ENCODE data around the gene PRR15L.
A peak's percentile ranks its signal among the peaks of the same experiment; 100 is the strongest.
"Not testable (repeated sequence)": the region's sequence is repeated elsewhere in the genome, so short reads cannot be mapped to it uniquely, and the experiment has no call there.

PRR15L gene

DNA sequence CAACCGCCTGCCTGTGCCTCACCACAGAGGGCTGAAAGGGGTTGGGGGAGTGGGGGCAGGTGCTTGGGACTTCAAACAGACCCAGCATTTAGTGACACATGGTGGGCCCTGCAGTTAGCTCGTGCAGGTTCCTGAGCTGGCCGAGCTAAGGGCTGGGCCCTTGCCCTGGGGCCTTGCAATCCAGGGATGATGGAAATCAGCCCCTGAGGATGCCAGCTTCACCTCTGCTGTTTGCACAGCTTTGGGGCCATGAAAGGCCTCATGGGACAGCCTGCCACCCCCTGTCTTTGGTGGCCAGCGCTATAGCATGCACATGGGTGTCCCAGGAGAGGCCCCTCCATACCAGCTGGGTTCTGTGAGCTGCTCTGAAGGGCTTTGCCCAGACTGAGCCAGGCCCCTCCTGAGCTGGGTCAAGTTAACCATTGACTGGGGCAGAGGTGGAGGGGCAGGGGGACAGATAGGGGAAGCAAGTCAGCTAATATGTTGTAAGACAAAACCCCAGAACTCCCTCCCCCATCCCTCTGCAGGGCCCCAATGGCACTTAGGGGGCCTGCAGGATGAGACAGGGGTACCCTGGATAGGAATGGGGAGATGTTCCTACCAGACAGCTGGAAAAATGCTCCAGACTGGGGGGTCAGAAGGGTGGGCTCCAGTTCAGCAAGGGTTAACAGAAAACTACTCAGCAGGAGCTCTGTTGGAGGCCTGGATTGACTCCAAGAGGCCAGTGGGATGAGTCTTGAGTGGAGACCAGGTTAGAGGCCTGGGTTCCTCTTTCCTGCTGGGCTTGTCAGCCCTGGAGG lies 692 bp downstream of the PRR15L start:
- DNase-seq: no peak

DNA sequence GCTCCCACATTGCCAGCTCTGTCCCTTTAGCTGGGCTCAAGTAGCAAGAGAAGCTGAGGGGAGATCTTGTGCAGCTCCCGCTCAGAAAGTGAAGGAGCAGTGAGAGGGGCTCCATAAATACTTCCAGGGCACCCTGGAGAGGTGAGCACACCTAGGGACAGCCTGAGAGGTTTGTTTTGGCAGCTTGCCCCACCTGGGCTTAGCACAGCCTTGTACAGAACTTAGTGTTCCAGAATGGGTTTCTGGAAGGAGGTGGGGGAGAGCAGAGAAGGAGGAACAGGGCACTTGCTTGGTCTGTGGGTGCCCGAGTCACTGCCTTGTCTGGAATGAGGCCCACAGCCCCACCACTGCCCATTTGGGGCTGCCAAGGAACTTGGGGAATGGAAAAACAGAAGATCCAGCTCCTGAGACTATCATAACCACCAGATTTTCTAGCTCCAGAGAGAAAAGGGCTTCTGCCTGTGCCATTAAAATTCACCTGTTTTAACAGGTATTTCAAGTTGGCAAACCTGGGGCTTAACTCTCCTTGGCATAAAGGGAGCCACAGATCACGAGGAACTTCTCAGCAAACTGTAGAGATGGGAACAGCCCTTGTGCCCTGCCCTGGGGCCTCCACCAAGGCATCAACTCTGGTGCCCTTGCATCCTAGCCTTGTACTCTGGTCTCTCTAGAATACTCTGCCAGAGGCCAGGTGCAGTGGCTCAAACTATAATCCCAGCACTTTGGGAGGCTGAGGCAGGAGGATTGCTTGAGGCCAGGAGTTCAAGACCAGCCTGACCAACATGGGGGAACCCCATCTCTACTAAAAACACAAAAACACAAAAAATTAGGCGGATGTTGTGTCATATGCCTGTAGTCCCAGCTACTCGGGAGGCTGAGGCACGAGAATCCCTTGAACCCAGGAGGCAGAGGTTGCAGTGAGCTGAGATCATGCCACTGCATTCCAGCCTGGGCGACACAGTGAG lies 1.9 kb downstream of the PRR15L start:
- peak; percentile 31 for DNase-seq

- no peak for DNase-seq
Measured at GRCh38 chr17:47953909-47954308, 3.8 kb downstream of the PRR15L start.

DNA sequence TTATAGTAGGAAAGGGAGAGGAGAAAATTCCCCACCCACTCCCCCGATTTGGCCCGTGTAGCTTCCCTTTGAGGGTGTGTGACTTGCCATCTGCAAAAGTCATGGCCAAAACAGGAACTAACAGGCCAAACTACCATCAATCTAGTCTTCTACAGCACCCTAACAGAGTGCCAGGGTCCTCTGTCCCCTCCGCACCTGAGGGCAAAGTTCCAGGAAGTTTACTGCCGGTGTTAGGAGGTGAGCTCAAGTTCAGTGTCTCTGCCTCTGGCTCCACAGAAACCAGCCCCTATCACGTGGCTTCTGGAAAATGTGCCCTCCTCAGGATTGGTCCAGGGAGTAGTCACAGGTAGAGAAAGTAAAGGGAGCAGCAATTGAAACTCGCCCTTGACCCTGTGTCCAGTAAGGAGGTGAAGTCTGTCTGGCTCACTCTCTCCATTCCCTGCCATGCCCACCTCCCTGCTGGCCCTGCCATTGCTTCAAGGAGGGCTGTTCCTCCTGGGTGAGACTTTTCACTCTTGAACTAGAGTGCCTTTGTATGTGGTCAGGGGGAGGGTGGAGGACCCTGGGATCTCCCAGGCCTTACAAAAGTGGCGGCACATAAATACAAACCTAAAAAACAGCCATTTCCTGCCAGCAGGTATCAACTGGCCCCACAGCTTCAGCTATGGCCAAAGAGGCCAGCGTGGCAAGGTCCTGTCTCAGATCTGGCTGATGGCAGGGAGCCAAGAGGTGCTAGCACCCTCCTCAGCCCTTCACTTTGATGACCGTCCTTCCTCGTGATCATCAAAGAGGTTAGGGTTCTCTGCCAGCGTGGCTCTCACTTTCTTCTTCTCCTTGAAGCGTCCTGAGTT lies 5.3 kb downstream of the PRR15L start:
- no peak for DNase-seq

- no peak for DNase-seq
Measured at GRCh38 chr17:47950448-47950847, 7.2 kb downstream of the PRR15L start.

DNA sequence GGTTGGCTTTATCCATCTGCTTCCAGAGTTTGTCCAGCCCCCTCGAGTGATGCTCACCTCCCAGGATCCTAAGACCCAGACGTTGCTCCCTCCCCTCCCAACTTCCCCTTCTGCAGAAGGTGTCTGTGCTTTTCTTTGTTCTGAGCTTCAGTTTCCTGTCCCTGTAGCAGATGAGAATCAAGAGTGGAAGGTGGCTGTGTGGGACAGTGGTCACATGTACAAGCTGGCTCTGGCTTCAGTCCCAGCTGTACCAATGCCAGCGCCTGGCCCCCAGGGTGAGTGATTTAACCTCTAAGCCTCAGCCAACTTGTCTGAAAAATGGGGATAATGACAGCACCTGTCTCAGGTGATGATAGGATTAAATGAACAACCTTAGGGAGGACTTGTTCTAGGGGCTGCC lies 7.7 kb downstream of the PRR15L start:
- peak; percentile 10 for DNase-seq

DNA sequence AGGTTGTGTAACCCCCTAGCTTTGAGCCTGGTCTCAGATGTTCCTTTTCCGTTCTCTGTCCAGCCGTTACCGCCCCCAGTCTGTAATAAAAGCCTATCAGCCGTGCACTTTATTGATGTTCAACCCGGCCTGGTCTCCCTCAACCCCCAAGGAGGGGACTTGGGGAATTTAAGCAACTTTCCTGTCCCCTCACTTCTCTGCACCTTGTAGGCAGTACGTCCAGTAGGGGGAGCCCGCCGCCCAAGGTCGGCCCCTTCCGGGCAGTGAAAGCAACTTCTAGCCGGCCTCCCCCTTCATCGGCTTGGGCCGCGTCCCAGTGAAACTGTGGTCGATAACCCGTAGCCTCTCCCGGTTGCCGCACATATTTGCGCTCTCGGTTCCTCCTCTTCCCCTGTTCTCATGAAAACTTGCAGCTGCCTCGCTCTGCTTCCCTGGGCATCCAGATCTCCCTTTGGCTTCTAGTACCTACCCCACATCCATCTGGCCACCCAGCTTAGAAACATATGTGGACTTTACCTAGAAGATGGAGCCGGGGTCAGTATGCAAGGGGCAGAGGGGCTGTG lies 8.4 kb downstream of the PRR15L start:
- peak; percentile 37 for DNase-seq

- DNase-seq: no peak
Measured at GRCh38 chr17:47948706-47949196, 8.9 kb downstream of the PRR15L start.

DNA sequence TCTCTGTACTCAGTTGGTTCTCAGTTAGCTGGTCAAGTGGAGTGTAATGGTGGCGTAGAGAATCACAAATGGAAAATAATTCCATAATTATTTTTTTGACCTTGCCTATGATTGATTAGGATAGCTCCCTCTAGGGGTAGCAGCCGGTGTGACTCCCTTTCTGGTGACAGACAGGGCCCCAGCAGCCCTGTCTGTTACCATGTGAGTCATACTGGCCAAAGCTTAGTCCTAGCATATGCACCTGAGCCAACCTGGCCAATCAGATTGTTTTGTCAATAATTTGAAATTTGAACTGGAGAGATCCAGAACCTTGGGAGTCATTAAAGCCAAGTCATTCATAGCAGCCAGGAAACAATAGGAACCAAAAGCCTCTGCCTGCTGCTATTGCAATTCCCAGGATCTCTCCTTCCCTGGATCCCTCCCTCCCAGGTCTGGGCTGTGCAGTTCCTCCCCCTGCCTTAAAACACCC lies 10.7 kb downstream of the PRR15L start:
- peak; percentile 79 for DNase-seq

GRCh38 chr17:47946516-47946915 lies 11.2 kb downstream of the PRR15L start:
- DNase-seq: no peak

GRCh38 chr17:47945529-47946508 lies 11.9 kb downstream of the PRR15L start:
- no peak for DNase-seq

DNA sequence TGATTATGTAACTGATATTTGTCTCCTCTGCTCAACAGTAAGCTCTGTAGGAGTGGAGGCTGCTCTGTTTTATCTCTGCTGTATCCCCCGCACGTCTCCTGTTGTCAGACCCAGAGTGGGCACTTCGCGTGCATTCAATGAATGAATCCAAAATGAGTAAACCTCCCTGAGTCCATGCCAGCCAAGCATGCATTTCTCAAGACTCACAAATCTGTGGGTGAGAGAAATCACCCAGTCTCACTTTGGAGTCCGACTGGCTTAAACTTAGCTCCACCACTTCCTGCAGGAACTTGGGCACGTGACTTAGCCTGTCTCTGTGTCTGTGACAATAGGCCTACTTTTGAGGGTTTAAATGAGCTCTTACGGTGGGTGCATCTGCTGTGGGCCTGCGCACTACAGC lies 12.6 kb downstream of the PRR15L start:
- no peak for DNase-seq

DNA sequence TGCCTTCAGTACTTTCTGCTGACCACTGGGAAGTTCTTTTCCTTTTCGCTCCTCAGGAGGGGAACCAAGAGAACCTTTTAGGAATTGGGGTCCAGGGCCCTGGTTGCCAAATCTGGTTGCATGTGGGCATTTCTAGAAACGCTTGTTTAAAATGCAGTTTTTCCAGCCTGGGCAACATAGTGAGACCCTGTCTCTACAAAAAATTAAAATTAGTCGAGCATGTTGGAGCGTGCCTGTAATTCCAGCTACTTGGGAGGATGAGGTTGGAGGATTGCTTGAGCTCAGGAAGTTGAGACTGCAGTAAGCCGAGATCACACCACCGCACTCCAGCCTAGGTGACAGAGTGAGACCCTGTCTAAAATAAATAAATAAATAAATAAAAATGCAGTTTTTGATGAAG lies 15.1 kb downstream of the PRR15L start:
- no peak for DNase-seq

DNA sequence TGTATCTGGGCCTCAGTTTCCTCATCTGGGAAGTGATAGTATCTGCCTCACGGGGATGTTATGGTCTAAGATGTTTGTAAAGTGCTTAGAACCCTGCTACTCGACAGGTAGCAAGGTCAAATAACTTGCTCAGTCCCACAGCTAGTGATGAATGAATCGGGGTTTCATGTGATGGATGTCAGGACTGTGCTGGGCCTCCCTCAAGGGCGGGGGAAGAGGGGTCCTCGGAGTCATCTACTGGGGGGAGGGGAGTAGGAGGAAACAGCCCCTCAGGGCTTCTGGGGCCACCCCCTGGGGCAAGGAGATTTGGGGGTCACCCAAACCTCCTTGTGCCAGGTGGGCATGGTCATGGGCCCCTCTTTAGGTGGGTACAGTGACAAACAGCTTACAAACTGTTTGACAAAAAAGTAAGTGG lies 15.6 kb downstream of the PRR15L start:
- DNase-seq: no peak

GRCh38 chr17:47941246-47942095 lies 16.2 kb downstream of the PRR15L start, which contains the start of gene PNPO:
PNPO (plus strand) TSS chr17:47941571; CDS start chr17:47941676, 105 bp downstream.
- DNase-seq: peak; percentile 92

DNA sequence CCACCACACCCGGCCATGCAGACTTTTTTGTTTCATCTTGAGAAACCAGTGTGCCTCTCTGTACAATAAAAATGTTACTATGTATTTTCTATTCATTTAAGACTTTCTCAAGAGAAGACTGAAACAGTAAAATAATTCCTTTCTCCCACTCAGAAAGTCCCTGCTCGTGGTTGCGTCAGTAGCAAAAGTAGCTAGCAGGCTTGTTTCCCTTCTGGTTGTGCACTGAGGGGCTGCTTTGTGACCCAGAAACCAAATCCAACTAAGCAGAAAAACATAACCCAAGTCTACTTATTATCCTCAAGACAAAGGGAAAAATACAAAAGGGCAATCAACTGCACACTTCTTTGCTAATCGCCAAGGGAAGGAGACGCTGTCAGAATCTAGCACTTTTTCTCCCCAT lies 19.7 kb downstream of the PRR15L start:
- DNase-seq: no peak

GRCh38 chr17:47935961-47936360 lies 21.7 kb downstream of the PRR15L start:
- DNase-seq: no peak

- DNase-seq: not testable (repeated sequence)
Measured at GRCh38 chr17:47935468-47935867, 22.2 kb downstream of the PRR15L start.

GRCh38 chr17:47934856-47935255 lies 22.8 kb downstream of the PRR15L start:
- no peak for DNase-seq

DNA sequence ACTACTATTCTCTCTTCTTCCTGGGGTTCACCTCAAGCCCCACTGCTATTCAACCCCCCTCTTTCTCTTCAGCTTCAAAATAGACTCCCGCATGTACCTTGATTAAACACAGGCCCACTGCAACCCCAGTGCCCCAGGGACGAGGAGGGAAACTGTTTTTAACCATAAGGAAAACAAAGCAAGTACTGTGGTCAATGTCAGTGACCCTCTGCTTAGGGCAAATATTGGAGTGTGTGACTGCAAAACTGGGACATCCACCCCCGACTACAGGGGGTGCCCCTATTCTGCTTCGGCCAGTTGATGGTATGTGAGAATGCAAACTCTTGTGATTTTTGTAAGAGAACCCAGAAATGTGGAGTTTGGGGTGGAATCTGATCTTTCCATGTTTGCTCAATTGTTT lies 25.8 kb downstream of the PRR15L start:
- no peak for DNase-seq
